ENCODE measurements around the gene MOV10L1. TPM values are rescaled to one million over a fixed set of nuclear protein-coding genes. Genes with fewer than 3 reads are reported as not detected.

Gene MOV10L1
- total RNA-seq, 1 donor from 2014 or later, result 3.5 TPM

- Mint-ChIP-seq H3K36me3 (no peaks in the 10 kb centered on the region), H3K9me3 (no peaks in the 10 kb centered on the region)
Observed at GRCh38 chr22:50091092-50091768, 1.4 kb downstream of the MOV10L1 start.

GRCh38 chr22:50092342-50092741 lies 2.5 kb downstream of the MOV10L1 start:
- Mint-ChIP-seq H3K9me3 (no peaks in the 10 kb centered on the region), H3K4me1 (peaks cover 9% of the 10 kb centered on the region), H3K27ac (no peak overlapping the region), H3K36me3 (no peaks in the 10 kb centered on the region), H3K4me3 (no peak overlapping the region), H3K27me3 (ENCODE audit: low read depth) (peaks cover 6% of the 10 kb centered on the region)
- no peak for TF ChIP-seq CTCF (IDR thresholded peaks at IDR 0.05; ENCODE audit: unreplicated experiment)
- DNase-seq (ENCODE audit: low spot score in 2 of 2, unreplicated experiment in 2 of 2), result no peak

More at GRCh38 chr22:50091092-50091768, 1.4 kb downstream of the MOV10L1 start:
- no peak overlapping the region for H3K27ac Mint-ChIP-seq
- TF ChIP-seq CTCF (IDR thresholded peaks at IDR 0.05; ENCODE audit: unreplicated experiment), result no peak
- peaks cover 3% of the 10 kb centered on the region for H3K27me3 Mint-ChIP-seq (ENCODE audit: low read depth)
- peaks cover 12% of the 10 kb centered on the region for H3K4me1 Mint-ChIP-seq
- no peak overlapping the region for H3K4me3 Mint-ChIP-seq
- no peak for DNase-seq (ENCODE audit: low spot score in 2 of 2, unreplicated experiment in 2 of 2)

- no peak for DNase-seq (ENCODE audit: low spot score in 2 of 2, unreplicated experiment in 2 of 2)
- Mint-ChIP-seq H3K27me3 (ENCODE audit: low read depth) (peaks cover 4% of the 10 kb centered on the region), H3K4me3 (no peak overlapping the region), H3K4me1 (no peaks in the 10 kb centered on the region), H3K9me3 (no peaks in the 10 kb centered on the region), H3K36me3 (no peaks in the 10 kb centered on the region), H3K27ac (no peak overlapping the region)
- no peak for TF ChIP-seq CTCF (IDR thresholded peaks at IDR 0.05; ENCODE audit: unreplicated experiment)
Observed at GRCh38 chr22:50098052-50098451, 8.2 kb downstream of the MOV10L1 start.

- H3K4me1 Mint-ChIP-seq, result peaks cover 17% of the 10 kb centered on the region
- H3K36me3 Mint-ChIP-seq, result no peaks in the 10 kb centered on the region
- no peak for TF ChIP-seq CTCF (IDR thresholded peaks at IDR 0.05; ENCODE audit: unreplicated experiment)
- H3K4me3 Mint-ChIP-seq, result no peak overlapping the region
- no peaks in the 10 kb centered on the region for H3K9me3 Mint-ChIP-seq
- no peaks in the 10 kb centered on the region for H3K27me3 Mint-ChIP-seq (ENCODE audit: low read depth)
- no peak for DNase-seq (ENCODE audit: low spot score in 2 of 2, unreplicated experiment in 2 of 2)
- no peak overlapping the region for H3K27ac Mint-ChIP-seq
Observed at GRCh38 chr22:50101870-50102565, 12.2 kb downstream of the MOV10L1 start.

GRCh38 chr22:50102946-50103345 lies 13.1 kb downstream of the MOV10L1 start:
- H3K9me3 Mint-ChIP-seq, result no peaks in the 10 kb centered on the region
- no peak overlapping the region for H3K27ac Mint-ChIP-seq
- H3K27me3 Mint-ChIP-seq (ENCODE audit: low read depth), result no peaks in the 10 kb centered on the region
- H3K36me3 Mint-ChIP-seq, result no peaks in the 10 kb centered on the region
- H3K4me1 Mint-ChIP-seq, result peaks cover 17% of the 10 kb centered on the region
- DNase-seq (ENCODE audit: low spot score in 2 of 2, unreplicated experiment in 2 of 2), result no peak
- no peak overlapping the region for H3K4me3 Mint-ChIP-seq
- no peak for TF ChIP-seq CTCF (IDR thresholded peaks at IDR 0.05; ENCODE audit: unreplicated experiment)

Data from mesothelial cell of epicardium (in vitro differentiated cells).